ENCODE results near the gene HEBP2. TPM values are rescaled to one million over a fixed set of nuclear protein-coding genes. Genes with fewer than 3 reads are reported as not detected.

HEBP2 gene
- total RNA-seq, 1 experiment from 2014 or later: 124 TPM

DNA sequence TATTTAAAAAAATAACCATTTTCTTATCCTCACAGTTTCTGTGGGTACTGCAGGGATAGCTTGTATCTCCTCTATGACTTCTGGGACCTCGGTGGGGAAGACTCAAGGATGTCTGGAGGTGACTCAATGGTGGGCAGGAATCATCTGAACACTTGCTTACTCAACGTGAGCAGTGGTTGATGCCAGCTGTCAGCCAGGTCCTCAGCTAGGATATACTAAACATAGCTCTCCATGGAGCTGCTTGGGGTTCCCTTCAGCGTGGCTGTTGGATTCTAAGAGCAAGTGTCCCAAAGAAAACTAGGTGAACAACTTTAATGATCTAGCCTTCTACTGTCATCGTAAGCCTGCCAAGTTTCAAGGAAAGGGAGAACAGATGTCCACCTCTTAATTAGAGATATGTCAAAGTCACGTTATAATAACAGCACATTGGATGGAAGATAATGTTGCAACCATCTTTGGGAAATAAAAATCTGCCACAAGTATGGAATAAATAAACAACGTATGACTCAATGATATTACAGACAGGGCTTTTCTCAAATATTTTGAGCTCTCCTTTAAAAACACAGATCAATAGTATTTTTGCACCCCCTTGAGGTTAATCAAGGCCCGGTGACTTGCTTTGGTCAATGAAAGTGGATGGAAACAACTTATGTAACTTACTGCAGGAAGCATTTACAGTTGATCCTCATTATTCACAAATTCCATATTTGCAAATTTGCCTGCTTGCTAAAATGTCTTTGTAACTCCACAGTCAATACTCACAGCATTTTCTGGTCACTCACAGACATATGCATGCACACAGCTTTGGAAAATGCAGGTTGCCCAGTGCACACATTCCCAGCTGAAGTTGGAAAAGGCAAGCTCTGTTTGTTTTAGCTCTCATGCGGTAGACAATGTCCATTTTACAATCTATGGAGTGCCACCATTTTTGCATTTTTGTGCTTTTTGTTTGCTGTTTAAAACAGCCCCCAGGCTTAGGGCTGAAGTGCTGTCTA is 6.6 kb upstream of the HEBP2 start:
- DNase-seq (ENCODE audit: low spot score): no peak

- no peak for DNase-seq (ENCODE audit: low spot score)
Observed at GRCh38 chr6:138400326-138400725, 3.7 kb upstream of the HEBP2 start.

GRCh38 chr6:138401960-138402837 is 1.8 kb upstream of the HEBP2 start:
- no peak for DNase-seq (ENCODE audit: low spot score)

DNA sequence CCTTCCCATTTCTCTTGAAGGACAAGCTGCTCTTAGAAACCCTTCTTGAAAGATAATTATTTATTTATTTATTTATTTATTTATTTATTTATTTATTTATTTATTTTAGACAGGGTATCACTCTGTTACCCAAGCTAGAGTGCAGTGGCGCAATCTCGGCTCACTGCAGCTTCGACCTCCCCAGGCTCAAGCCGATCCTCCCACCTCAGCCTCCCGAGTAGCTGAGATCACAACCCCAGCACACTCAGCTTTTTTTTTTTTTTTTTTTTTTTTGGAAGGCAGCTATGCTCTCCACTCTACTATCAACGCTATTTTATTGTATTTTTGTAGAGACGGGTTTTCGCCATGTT is 1.2 kb upstream of the HEBP2 start:
- no peak for DNase-seq (ENCODE audit: low spot score)

DNA sequence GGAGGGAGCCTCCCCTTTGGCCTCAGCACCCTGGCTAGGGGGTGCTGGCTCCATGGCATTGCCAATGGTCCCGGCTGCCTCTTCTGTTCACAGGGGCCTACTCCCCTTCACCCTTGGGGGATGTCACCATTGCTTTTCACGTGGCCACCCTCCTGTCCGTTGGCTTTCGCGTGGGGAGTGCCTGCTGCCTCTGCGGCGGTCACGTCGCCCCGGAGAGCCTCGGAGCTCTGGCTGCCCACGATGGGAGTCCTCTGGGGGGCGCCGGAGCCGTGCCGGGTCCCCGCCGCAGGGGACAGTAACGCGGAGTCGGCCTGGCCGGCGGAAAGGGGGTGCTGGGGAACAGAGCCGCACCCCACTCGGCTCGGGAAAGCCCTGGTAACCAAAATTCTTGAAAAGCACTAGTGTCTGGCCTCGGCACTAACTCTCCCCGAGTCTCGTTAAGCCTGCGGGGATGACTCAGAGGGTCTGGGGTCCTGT is 661 bp upstream of the HEBP2 start:
- no peak for DNase-seq (ENCODE audit: low spot score)

DNA sequence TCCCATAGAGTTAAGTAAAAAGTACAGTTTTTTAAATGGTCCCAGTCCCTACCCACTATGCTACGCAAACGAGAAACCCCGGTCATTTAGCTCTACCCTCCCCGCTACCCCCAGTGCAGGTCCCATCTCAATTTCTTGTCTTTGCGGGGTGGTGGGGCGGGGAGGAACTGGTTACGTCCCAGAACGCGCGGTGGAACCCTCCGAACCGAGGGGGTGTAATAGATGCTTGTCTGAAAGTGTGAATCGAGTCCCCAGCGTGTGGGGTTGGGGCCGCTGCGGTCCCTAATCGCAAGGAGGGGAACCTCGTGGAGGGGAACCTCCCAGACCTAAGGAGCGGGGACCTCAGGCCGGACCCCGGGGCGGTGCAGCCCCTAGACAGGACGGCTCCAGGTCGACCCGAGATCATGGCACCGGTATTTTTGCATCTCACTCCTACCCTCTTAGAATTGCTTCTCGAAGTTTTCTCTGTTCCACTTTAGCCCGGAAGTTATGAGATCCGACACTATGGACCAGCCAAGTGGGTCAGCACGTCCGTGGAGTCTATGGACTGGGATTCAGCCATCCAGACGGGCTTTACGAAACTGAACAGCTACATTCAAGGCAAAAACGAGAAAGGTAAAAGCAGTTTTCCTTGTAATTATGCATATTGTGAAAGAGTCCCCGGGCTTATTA is 779 bp downstream of the HEBP2 start:
- peak; percentile 42 for DNase-seq (ENCODE audit: low spot score)

DNA sequence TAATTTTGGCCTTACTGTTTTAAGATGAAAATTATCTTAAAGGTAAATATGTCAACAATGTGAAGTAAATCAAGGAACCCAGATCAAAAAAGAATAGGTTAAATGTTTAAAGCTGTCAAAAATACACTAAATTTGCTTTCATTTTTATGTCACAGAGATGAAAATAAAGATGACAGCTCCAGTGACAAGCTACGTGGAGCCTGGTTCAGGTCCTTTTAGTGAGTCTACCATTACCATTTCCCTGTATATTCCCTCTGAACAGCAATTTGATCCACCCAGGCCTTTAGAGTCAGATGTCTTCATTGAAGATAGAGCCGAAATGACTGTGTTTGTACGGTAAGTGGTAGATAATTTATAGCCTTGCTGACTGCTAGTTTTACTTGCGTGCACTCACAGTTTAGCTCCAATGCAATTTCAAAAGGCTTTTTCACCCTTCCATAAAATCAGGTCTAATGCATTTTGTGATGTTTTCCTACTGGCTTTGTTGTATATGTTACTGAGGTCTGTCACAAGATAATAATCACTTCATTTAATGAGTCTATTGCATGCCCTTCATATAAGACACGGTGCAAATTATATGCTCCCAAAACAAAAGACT is 1.9 kb downstream of the HEBP2 start:
- no peak for DNase-seq (ENCODE audit: low spot score)

- peak; percentile 79 for DNase-seq (ENCODE audit: low spot score)
Observed at GRCh38 chr6:138406443-138406842, 2.4 kb downstream of the HEBP2 start.

- DNase-seq (ENCODE audit: low spot score): no peak
Observed at GRCh38 chr6:138410048-138410735, 6.2 kb downstream of the HEBP2 start.

DNA sequence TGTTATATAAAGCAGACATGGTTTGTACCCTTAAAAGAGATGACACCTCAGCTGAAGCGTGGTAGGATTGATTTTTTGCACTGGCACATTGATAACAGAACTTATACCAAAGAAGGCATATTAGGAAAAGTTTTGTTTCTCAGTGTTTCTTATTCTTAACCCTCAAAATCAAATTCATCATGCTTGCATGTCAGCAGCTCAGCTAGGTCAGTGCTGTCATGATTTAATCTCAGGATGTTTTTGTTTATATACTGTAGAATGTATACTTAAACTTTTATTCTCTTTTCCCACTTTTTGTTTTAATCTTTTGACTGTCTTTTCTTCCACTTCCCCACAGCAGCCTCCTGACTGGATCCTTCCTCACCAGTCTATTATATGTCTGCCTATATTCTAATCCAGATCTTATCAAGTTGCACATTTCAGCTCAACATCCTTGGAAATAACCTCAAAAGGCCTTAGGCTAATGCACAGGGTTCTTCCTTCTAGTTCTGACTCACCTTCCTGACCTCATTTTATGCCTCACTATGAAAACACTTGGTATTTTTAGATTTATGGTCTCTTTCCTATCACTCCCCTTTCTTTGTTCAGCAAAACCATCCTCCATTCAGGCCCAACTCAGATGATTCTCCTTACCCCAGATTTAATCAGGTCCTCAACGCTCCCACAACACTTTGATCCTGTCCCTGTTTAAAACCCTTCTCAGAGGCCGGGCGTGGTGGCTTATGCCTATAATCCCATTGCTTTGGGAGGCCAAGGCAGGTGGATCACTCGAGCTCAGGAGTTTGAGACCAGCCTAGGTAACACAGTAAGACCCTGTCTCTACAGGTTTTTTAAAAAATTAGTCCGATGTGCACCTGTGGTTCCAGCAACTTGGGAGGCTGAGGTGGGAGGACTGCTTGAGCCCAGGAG is 7.2 kb downstream of the HEBP2 start:
- DNase-seq (ENCODE audit: low spot score): no peak

DNA sequence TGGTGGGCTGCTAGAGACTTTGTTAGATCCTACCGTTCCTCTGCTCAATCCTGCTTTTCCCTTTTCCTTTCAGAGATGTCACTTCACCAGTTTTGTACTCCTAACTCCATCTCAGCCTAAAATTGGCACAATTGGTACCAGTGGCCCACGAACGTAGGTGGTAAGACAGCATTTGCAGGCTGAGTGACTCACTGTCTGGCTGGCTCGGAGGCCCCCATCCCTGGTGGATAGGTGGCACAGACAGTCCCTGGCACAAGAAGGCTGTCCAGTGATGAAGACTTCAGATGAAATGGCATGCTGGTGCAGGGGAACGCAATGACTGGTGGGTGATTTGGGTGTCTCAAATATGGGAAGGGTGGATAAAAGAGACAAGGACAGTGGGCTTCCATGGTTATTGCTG is 11.1 kb downstream of the HEBP2 start:
- no peak for DNase-seq (ENCODE audit: low spot score)

DNA sequence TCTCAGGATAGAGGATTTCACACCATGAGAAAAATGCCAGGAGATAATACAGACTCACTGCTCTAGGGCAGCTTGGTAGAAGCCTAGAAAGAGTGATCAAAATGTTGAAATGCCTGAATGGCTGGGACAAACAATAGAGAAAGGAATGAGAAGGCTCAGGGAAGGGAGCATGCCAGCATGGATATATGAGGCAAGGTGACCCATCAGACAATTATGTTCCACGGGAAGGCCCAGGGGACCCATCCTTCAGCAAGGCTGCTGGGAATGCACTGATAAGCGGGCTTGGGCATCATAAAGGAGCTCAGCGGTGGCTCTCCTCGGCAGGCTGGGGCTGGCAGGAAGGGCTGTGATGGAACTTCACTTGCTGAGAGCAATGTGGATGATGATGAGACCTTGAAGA is 12.2 kb downstream of the HEBP2 start:
- DNase-seq (ENCODE audit: low spot score): no peak

- DNase-seq (ENCODE audit: low spot score): no peak
Observed at GRCh38 chr6:138417493-138418117, 13.6 kb downstream of the HEBP2 start.

GRCh38 chr6:138418118-138418742 is 14.2 kb downstream of the HEBP2 start:
- no peak for DNase-seq (ENCODE audit: low spot score)

DNA sequence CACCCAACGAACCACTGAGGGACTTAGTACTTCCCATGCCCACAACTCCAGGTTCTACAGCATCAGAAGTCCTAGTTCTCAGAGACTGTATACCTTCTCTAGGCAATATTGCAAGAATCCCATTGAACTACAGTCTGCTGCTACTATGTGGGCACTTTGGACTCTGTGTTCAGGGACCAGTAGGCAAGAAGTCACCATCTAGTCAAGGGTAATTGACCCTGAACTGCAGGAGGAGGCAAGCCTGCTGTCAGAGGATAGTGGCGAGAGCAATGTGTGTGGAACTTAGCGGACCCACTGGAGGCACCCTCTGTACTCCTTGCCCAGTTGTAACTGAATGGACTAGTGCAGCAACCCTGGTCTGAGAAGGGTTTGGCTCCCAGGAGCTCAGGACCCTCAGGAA is 15.7 kb downstream of the HEBP2 start:
- no peak for DNase-seq (ENCODE audit: low spot score)

GRCh38 chr6:138420356-138420755 is 16.3 kb downstream of the HEBP2 start:
- no peak for DNase-seq (ENCODE audit: low spot score)

GRCh38 chr6:138421089-138421488 is 17.1 kb downstream of the HEBP2 start:
- no peak for DNase-seq (ENCODE audit: low spot score)

DNA sequence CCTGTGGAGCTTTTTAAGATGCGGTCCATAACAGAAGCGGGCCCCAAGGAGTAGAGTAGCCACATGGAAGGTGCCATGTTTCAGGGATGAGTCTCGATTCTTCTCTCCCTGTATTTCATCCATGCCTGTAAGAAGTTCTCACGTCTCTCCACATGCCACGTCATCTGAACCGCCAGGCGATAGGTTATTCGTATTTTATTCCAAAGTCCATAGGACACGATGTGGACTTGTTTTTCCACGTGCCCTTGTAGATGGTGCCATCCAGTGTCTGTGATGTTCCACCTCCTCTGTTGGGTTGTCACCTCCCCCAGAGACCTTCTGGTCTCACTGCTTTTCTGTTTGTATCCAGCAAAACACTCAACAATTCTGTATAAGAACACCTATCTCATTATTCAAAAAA is 17.6 kb downstream of the HEBP2 start:
- DNase-seq (ENCODE audit: low spot score): no peak

- DNase-seq (ENCODE audit: low spot score): no peak
Observed at GRCh38 chr6:138422861-138423260, 18.8 kb downstream of the HEBP2 start.
